Measurements from ENCODE around the gene GRM4. TPM values are rescaled to one million over a fixed set of nuclear protein-coding genes. Genes with fewer than 3 reads are reported as not detected.

The GRM4 gene
- total RNA-seq, 2 donors from 2014 or later, result 0.07 TPM; not detected in 1

DNA sequence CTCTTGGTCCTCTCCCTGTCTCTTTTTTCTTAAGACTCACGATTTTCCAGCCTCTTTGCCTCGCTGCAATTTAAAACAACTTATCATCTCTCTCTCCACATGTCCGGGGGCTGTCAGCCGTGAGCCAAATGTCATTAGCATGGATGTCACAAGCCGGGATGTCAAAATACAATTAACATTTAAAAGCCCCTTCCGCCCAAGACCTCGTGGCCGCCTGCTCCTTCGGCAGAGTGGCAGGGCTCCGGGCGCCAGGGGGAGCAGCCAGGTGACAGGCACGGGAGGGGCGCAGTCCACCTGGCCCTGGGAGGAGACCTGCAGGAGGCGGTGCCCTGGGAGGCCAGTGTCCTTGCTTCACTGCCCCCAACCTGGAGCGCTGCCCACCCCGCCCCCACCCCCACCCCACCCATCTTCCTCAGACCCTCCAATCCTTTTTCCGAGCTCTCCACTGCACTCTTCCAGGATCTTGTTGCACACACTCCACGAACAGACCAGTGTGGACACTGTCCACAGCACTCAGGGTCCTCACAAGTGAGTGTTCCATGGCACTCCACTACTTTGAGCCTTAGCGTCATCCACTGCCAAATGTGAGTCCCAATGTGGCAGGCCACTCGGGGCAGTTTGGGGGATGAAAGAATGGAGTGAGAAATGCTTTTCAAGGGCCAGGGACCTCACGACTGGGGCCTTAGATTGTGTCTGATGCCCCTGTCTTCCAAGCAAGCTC is 5.6 kb upstream of the GRM4 start:
- no peak for DNase-seq
- Histone ChIP-seq H3K27ac (no peak overlapping the region), H3K9ac (ENCODE audit: low read depth in 2 of 2, low read length in 2 of 2) (no peak overlapping the region), H3K36me3 (no peaks in the 10 kb centered on the region), H3K4me1 (no peaks in the 10 kb centered on the region), H3K9me3 (no peaks in the 10 kb centered on the region), H3K4me3 (no peak overlapping the region), H3K27me3 (peaks cover 13% of the 10 kb centered on the region)
- TF ChIP-seq, protein P1, sequence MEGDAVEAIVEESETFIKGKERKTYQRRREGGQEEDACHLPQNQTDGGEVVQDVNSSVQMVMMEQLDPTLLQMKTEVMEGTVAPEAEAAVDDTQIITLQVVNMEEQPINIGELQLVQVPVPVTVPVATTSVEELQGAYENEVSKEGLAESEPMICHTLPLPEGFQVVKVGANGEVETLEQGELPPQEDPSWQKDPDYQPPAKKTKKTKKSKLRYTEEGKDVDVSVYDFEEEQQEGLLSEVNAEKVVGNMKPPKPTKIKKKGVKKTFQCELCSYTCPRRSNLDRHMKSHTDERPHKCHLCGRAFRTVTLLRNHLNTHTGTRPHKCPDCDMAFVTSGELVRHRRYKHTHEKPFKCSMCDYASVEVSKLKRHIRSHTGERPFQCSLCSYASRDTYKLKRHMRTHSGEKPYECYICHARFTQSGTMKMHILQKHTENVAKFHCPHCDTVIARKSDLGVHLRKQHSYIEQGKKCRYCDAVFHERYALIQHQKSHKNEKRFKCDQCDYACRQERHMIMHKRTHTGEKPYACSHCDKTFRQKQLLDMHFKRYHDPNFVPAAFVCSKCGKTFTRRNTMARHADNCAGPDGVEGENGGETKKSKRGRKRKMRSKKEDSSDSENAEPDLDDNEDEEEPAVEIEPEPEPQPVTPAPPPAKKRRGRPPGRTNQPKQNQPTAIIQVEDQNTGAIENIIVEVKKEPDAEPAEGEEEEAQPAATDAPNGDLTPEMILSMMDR (IDR thresholded peaks at IDR 0.05), result no peak
- intact Hi-C loops (cut with DNase I), result loop anchor here (5.0 to 10.0 kb wide), 3 partner anchors 94 to 384 kb away; no protein-coding TSS in a partner anchor

DNA sequence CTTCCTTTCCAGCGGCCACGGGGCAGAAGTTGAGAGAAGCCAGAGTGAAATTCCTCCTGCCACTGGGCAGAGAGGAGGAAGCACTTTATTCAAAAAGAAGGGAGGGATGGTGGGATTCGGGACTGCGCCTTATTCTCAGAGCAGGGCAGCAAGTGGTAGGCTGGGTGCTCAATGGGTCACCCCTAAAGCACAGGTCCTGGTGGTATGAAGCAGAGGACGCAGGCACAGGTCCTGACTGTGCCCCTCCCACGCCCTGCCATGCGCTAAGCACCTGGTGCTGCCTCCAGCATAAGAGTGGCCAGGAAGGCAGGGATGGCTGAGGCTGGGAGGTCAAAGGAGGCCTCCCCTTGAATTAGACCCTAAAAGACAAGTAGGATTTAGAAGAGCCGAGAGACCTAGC is 4.9 kb upstream of the GRM4 start:
- Histone ChIP-seq H3K4me3 (no peak overlapping the region), H3K9ac (ENCODE audit: low read depth in 2 of 2, low read length in 2 of 2) (no peak overlapping the region), H3K9me3 (no peaks in the 10 kb centered on the region), H3K27me3 (peaks cover 18% of the 10 kb centered on the region), H3K4me1 (no peaks in the 10 kb centered on the region), H3K36me3 (no peaks in the 10 kb centered on the region), H3K27ac (no peak overlapping the region)
- TF ChIP-seq, protein P1 (IDR thresholded peaks at IDR 0.05), result no peak
- intact Hi-C loops (cut with DNase I), result loop anchor here (5.0 to 10.0 kb wide), 3 partner anchors 93 to 383 kb away; no protein-coding TSS in a partner anchor
- no peak for DNase-seq

GRCh38 chr6:34149831-34150400 is 4.0 kb upstream of the GRM4 start:
- TF ChIP-seq, protein P1 (IDR thresholded peaks at IDR 0.05), result no peak
- intact Hi-C loops (cut with DNase I), result loop anchor here (5.0 to 10.0 kb wide), 3 partner anchors 93 to 383 kb away; no protein-coding TSS in a partner anchor
- H3K27me3 ChIP-seq, result peaks cover 18% of the 10 kb centered on the region
- H3K4me3 ChIP-seq, result no peak overlapping the region
- no peak overlapping the region for H3K27ac ChIP-seq
- no peaks in the 10 kb centered on the region for H3K36me3 ChIP-seq
- H3K9me3 ChIP-seq, result no peaks in the 10 kb centered on the region
- no peak for DNase-seq
- no peaks in the 10 kb centered on the region for H3K4me1 ChIP-seq
- H3K9ac ChIP-seq (ENCODE audit: low read depth in 2 of 2, low read length in 2 of 2), result no peak overlapping the region

DNA sequence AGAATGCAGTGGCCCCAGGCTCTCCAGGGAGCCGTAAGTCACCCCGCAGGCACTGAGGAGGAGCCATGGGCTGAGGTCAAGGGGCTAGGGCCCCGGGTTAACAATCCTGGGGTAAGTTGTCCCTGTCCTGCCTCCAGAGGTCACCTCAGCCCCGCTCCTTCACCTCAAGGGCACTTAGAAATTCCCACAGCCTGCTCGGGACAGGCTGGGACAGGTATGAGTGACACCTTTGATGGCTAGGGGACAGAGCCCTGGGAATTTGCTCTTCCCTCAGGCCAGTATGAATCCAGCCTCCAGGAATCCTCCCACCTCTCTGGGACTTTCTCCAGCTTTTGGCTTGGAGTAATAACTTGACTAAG is 3.5 kb upstream of the GRM4 start:
- TF ChIP-seq, protein P1 (IDR thresholded peaks at IDR 0.05), result no peak
- H3K9ac ChIP-seq (ENCODE audit: low read depth in 2 of 2, low read length in 2 of 2), result no peak overlapping the region
- H3K27ac ChIP-seq, result no peak overlapping the region
- peaks cover 4% of the 10 kb centered on the region for H3K4me1 ChIP-seq
- peaks cover 21% of the 10 kb centered on the region for H3K27me3 ChIP-seq
- intact Hi-C loops (cut with DNase I), result no loop called here
- H3K36me3 ChIP-seq, result no peaks in the 10 kb centered on the region
- DNase-seq, result no peak
- H3K4me3 ChIP-seq, result no peak overlapping the region
- H3K9me3 ChIP-seq, result no peaks in the 10 kb centered on the region

DNA sequence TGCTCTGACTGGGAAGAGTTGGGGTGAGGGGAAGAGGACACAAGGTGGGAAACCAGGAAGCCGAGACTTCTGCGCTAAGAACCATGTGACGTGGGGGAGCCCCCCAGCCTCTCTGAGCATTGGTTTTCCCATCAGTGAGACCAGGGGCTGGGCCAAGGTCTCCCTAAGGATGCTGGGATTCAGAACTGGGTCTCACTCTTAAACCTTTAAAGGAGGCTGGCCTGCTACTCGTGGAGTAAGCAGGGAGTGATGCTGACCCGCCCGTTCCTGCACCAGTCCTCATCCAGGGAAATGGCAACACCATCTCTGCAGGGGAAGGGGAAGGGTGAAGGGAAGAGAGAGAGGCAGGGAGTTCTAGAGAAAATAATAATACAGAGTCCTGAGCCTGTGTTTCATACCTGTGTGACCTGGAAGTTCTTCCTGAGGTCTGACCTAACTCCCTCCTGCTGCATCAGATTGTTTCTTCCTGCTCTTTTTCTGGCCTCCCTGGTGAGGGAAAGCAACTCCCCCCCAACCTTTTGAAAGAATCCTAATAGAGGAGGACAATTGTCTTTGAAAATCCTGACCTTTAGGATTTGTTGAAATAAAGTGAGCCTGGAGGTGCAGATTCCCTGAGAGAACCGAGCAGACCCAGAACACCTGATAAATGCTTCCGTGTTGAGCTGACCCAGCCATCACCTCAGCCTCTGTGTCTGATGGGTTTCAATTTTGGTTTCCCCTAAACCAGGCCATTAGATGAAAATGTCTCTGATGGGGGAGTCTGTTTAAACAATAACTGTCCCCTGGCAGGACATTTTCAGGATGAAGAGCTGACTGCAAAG is 3.0 kb upstream of the GRM4 start:
- TF ChIP-seq, protein P1 (IDR thresholded peaks at IDR 0.05), result no peak
- no peaks in the 10 kb centered on the region for H3K36me3 ChIP-seq
- peaks cover 8% of the 10 kb centered on the region for H3K4me1 ChIP-seq
- no peaks in the 10 kb centered on the region for H3K9me3 ChIP-seq
- H3K27ac ChIP-seq, result no peak overlapping the region
- H3K9ac ChIP-seq (ENCODE audit: low read depth in 2 of 2, low read length in 2 of 2), result no peak overlapping the region
- H3K27me3 ChIP-seq, result peaks cover 27% of the 10 kb centered on the region
- no peak overlapping the region for H3K4me3 ChIP-seq
- no peak for DNase-seq
- intact Hi-C loops (cut with DNase I), result no loop called here

Measured in colonic mucosa (tissue), 4 donors.